ENCODE results near the gene IL18R1.
"Not testable (repeated sequence)": the region's sequence is repeated elsewhere in the genome, so short reads cannot be mapped to it uniquely, and the experiment has no call there.

Gene IL18R1

DNA sequence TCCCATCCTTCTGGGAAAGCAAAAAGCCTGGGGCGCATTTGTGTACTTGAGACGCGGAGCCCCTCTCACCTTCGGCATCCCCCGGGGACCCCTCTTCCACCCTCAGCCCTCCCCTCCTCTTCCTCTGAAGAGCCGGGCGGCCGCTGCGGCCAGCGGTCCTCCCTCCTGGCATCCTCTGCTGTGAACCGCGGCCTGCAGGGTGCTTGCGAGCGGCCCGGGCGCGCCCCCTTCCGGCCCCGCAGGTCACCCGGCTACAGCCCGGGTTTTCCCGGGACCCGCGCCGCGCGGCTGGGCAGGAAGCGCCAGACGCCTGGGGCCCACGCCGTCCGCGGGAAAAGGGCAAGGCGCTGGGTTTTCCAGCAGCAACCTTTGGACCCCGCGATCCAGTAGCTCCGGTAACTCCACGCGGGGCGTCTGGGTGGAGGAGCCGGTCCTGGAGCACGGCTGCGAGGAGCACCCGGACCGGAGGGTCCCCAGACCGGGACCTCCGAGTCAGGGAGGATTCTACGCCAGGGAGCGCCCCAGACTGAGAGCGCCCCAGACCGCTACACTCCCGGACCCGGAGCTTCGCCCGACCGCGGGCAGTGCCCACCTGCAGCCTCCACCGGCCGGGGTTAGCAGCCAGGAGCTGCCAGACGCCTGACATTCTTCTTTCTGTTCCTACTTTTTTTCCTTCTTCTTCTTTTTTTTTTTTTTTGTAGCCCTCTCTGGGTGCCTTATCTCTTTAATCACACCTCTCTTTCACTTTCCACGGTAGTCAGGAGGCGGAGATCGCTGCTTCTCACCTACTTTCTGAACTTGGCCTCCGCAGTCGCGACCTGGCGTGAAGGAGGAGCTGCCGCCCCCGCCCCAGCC lies at the start of gene IL18R1:
Gene IL18R1 (plus strand): TSS at position 271 of the 855 bp plus-strand sequence. CDS start 6,865 bp downstream, outside the sequence.
- peak; percentile 52 for DNase-seq

DNA sequence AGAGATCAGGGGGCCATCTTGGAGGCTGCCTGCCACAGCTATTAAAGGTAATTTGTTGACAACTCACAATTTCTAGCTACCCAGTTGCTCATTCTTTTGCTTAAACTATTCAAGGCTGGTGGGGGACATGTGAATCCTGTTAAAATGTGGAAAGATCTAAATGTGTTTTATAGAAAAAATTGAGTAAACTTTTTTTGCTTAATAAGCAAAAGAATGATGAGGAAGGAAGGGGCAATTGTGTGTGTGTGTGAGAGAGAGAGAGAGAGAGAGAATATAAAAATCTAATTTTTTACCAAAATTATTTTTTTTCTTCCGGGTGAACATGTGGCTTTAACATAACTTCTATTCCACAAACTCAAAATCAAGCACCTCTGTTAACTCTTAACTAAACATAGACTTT lies 49.5 kb upstream of the IL18R1 start:
- no peak for DNase-seq

DNA sequence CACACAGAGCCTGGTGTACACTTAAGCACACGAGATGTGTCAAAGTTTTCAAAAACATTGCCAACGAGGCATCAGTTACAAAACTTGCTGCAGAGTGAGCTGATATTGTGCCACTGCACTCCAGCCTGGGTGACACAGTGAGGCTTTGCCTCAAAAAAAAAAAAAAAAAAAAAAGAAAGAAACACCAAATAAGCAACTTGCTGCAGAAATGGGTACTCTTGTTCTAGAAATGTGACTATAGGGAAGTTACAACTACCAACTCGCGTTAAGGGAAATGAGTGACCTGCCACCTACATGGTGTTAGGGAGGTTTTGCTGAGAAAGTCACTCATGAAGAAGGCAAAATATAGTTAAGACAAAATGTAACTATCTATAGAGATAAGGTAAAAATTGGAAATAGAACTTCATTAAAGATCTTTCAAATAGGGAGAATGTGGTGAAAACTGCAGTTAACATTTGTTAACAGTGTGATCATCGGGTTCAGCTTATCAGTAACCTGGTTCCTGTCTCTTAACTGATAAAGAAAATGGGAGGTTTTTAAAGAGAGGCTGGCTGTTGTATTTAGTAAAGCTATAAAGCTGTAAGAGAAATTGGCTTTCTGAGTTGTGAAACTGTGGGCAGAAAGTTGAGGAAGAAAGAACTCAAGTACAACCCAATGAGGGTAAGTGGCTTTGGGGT lies 44.5 kb upstream of the IL18R1 start, which contains the start of gene IL1RL1:
Gene IL1RL1 (plus strand): TSS at position 600 of the 677 bp plus-strand sequence. CDS start 26,702 bp downstream, outside the sequence.
- no peak for DNase-seq

DNA sequence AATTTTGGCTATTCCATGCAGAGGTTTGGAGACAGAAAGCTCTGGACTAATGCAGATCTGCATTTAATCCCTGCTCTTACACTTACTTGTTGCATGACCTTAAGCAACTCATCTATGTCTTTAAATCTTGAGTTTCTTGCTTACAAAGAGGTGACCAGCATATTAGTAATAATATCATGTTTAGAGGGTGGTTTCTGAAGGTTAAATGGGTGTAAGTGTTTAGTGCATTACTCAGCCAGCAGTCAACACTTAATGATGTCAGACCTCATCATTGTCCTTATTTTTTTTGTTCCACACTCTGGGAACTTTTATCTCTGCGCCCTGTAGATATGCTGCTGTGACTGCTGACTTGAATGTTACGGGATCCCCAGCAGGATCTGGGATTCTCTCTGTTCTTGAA lies 42.6 kb upstream of the IL18R1 start:
- no peak for DNase-seq

DNA sequence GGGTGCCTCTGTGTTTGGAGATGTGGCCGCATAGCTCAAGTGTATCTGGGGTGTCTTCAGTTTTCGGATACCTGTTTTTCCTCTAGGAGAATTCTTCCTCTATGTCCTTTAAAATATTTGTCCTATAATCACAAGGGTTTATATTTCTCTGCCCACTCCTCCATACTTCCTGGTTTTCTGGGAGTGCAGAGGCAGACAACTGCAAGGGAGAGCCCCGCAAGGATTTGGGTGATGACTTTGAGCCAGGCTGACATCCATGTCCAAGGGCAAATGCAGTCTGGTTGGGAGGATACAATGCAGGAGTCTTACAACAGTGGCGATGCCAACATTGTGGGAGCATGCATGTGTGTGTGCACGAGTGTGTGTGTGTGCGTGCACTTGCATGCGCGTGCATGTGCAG lies 42.1 kb upstream of the IL18R1 start:
- DNase-seq, result no peak

- DNase-seq, result no peak
Measured at GRCh38 chr2:102313950-102314349, 41.6 kb upstream of the IL18R1 start.

DNA sequence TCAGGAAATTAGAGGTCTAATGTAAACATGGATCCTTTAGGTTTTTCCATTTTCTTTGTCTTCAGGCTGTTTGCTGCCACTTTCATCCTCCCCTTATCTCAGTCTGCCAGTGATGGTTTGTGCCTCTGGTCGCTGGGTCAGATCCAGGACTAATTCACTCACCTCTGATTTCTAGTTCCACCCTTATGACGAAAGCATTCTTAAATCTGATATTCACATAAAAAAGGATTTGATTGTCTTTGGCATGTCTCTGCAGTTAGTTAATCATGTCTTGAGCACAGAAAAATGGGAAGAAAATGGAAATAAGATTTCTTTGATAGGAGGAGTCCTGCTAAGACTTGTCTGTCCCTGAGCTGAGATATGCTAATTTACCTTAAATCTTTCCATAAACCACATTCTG lies 39.7 kb upstream of the IL18R1 start:
- no peak for DNase-seq

- DNase-seq, result no peak
Measured at GRCh38 chr2:102317715-102318114, 37.9 kb upstream of the IL18R1 start.

DNA sequence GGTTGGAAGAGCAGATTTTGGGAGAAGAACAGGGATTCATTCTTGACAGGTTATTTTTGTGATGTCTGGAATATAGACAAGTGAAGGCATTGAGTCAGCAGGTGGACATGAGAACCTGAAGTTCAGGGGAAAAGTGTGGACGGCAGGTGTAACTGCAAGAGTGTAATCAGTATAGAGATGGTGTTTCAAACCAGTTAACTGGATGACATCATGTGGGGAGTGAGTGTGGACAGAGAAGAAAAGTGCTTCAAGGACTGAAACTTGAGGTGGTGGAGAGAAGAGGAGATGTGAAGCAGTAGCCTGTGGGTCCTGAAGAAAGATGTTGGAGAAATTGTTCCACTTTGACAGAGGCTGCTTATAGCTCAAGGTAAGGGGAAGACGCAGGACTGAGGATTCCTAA lies 37.2 kb upstream of the IL18R1 start:
- no peak for DNase-seq

GRCh38 chr2:102321941-102322719 lies 33.5 kb upstream of the IL18R1 start:
- no peak for DNase-seq

DNA sequence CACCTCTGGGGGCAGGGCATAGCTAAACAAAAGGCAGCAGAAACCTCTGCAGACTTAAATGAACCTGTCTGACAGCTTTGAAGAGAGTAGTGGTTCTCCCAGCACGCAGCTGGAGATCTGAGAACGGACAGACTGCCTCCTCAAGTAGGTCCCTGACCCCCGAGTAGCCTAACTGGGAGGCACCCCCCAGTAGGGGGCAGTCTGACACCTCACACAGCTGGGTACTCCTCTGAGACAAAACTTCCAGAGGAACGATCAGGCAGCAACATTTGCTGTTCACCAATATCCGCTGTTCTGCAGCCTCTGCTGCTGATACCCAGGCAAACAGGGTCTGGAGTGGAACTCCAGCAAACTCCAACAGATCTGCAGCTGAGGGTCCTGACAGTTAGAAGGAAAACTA lies 30.7 kb upstream of the IL18R1 start:
- not testable (repeated sequence) for DNase-seq

- no peak for DNase-seq
Measured at GRCh38 chr2:102331311-102331980, 24.1 kb upstream of the IL18R1 start.

DNA sequence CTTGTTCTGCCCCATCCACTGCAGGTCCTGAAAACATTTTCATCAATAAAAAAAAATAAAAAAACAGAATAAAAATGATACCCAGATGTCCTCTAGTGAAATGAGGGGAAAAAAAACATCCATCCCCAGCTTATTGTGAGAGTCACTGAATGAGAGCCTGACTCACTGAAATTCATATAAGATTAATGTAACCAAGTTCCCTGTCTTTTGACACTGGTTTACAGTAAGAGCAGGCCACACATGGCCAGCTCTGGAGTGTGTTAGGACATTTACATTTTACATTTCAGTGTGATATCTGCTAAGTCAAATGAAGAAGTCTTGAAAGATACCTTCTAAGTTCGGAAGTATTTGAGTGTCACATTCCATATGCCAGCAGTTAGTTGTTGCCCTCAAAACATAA lies 21.1 kb upstream of the IL18R1 start:
- DNase-seq, result no peak

- no peak for DNase-seq
Measured at GRCh38 chr2:102335871-102336366, 19.7 kb upstream of the IL18R1 start.

GRCh38 chr2:102336502-102336945 lies 19.1 kb upstream of the IL18R1 start:
- DNase-seq, result no peak

DNA sequence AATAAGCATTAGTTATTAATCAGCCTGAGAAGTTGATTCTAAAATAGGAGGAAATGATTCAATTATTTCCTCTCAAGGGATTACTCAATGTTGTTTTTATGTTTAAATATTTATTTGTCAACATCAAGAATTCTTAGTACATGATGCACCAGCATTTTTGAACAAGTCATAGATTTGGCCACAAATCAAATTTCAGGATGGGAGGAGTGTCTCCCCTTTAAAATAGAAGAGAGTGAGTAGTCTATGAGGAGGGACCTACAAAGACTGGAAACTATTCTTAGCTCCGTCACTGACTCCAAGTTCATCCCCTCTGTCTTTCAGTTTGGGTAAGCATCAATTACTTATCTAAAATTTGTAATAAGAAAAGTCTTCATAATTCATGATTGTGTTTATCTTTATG lies 18.6 kb upstream of the IL18R1 start:
- DNase-seq, result no peak

- DNase-seq, result no peak
Measured at GRCh38 chr2:102337481-102338386, 17.9 kb upstream of the IL18R1 start.

- no peak for DNase-seq
Measured at GRCh38 chr2:102340778-102341177, 14.8 kb upstream of the IL18R1 start.

DNA sequence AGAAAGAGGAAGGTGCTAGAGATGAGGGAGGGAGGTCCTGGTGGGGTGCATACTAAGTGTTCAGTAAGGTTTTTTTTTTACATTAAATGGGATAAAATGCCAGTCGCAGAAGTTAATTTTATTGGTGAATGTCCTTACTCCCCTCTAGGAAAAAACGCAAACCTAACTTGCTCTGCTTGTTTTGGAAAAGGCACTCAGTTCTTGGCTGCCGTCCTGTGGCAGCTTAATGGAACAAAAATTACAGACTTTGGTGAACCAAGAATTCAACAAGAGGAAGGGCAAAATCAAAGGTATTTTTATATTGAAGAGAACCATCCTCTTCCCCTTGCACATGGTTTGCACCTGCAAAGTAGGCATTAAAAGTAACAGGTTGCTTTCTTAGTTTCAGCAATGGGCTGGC lies 12.7 kb upstream of the IL18R1 start:
- DNase-seq, result no peak

DNA sequence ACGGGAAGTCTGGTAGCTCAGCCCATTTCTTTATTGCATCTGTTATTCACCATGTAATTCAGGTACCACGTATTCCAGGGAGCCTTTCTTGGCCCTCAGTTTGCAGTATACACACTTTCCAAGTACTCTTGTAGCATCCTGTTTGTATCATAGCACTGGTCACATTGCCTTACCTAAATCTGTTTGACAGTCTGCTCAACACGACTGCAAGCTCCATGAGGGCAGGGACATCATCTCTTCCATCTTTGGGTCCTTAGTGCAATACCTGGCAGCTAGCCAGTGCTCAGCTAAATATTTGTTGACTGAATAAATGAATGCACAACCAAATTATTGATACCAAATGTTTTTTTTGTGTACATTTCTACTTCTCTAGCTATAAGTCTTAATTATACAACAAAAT lies 11.2 kb upstream of the IL18R1 start:
- no peak for DNase-seq

DNA sequence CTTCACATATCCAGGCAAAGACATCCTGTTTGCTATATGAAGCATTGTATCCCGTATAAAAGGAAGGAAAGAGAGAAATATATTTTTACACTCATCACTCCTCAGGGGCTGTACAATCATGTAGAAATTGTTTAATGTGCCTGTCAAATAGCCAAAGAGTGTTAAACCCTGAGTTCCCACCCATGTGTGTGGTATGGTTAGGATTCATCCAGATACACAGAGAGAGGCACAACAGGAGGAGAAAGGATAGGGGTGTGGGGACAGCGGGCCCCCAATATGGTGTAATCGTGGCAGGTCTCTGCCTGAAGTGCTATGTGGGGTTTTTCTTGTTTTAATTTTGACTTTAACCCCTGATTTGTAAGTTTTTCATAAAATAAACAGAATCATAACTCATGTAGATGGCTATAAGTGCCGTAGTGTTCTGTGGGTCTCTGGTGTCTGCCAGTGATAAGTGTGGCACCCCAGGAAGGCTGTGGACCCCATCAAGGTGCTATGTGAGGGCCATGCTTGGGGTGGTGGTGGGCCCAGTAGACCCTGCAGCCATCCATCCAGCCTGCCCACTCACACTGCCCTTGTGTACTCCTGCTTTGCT lies 10.2 kb upstream of the IL18R1 start:
- DNase-seq, result no peak
